ENCODE data around the gene RAMP1. TPM values are rescaled to one million over a fixed set of nuclear protein-coding genes. Genes with fewer than 3 reads are reported as not detected.

RAMP1 gene
- polyA plus RNA-seq, 1 donor from 2014 or later: 25.5 TPM

DNA sequence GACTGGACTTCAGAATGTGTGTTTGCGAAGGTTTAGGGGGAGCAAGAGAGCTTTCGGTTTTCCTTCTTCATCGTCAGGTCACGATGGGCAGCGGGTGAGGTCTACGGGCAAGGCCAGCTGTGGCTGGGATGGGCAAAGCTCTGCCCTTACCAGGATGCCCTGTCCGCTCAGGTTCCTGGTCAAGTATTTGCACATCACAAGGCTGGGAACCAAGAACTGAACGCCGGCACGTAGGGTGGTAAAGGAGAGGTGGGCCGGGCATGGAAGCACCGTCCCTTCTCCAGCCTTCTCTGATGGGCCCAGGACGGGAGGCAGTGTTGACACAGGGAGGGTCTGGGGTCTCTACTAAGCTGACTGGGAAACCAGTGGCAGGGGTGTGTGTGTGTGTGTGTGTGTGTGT lies 56.9 kb downstream of the RAMP1 start:
- no peak overlapping the region for H2AFZ ChIP-seq (ENCODE audit: low read depth, low read length)
- no peak overlapping the region for H3K4me3 ChIP-seq (ENCODE audit: low read length)
- H3K36me3 ChIP-seq (ENCODE audit: insufficient read depth, low read length): no peaks in the 10 kb centered on the region
- H3K79me2 ChIP-seq (replicated peaks; ENCODE audit: insufficient read depth, low read length): no peaks in the 10 kb centered on the region
- no peak overlapping the region for H3K27ac ChIP-seq (ENCODE audit: low read length)
- H3K4me2 ChIP-seq (ENCODE audit: low read length): no peak overlapping the region
- no peaks in the 10 kb centered on the region for H3K9me3 ChIP-seq (ENCODE audit: low read length)
- H3K27me3 ChIP-seq (ENCODE audit: insufficient read depth, low read depth, low read length): no peaks in the 10 kb centered on the region
- H4K20me1 ChIP-seq (ENCODE audit: insufficient read depth): no peaks in the 10 kb centered on the region
- no peak for TF ChIP-seq TAF1 (IDR thresholded peaks at IDR 0.05; ENCODE audit: low read depth)
- H3K9me2 ChIP-seq (ENCODE audit: insufficient read depth, low read length): no peaks in the 10 kb centered on the region
- H3K9ac ChIP-seq (ENCODE audit: low read length): no peak overlapping the region
- no peaks in the 10 kb centered on the region for H3F3A ChIP-seq (ENCODE audit: insufficient read depth, low read length, poor library complexity, severe bottlenecking)

DNA sequence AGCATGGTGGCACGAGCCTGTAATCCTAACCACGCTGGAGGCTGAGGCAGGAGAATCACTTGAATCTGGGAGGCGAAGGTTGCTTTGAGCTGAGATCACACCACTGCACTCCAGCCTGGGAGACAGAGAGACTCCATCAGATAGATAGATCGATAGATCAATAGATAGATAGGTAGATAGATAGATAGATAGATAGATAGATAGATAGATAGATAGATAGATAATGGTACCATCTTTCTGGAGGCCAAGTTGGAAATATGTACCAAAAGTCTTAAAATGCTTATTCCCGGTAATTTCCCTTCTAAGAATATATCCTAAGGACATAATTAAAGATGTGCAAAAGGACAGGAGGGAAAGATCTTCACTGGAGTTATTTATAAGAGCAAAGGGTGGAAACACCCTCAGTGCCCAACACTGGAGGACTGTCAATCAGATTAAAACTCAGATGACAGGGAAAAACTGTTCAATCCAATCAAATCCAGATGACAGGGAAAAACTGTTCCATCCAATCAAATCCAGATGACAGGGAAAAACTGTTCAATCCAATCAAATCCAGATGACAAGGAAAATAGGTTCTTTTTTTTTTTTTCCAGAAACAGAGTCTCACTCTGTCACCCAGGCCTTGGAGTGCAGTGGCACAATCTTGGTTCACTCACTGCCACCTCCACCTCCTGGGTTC lies 58.4 kb downstream of the RAMP1 start:
- H3K9me2 ChIP-seq (ENCODE audit: insufficient read depth, low read length): no peaks in the 10 kb centered on the region
- no peak overlapping the region for H3K4me3 ChIP-seq (ENCODE audit: low read length)
- no peak overlapping the region for H3K4me2 ChIP-seq (ENCODE audit: low read length)
- H3K9me3 ChIP-seq (ENCODE audit: low read length): no peaks in the 10 kb centered on the region
- H3K79me2 ChIP-seq (replicated peaks; ENCODE audit: insufficient read depth, low read length): no peaks in the 10 kb centered on the region
- no peaks in the 10 kb centered on the region for H3K36me3 ChIP-seq (ENCODE audit: insufficient read depth, low read length)
- H3K27ac ChIP-seq (ENCODE audit: low read length): no peak overlapping the region
- no peak overlapping the region for H2AFZ ChIP-seq (ENCODE audit: low read depth, low read length)
- TF ChIP-seq, protein P1, sequence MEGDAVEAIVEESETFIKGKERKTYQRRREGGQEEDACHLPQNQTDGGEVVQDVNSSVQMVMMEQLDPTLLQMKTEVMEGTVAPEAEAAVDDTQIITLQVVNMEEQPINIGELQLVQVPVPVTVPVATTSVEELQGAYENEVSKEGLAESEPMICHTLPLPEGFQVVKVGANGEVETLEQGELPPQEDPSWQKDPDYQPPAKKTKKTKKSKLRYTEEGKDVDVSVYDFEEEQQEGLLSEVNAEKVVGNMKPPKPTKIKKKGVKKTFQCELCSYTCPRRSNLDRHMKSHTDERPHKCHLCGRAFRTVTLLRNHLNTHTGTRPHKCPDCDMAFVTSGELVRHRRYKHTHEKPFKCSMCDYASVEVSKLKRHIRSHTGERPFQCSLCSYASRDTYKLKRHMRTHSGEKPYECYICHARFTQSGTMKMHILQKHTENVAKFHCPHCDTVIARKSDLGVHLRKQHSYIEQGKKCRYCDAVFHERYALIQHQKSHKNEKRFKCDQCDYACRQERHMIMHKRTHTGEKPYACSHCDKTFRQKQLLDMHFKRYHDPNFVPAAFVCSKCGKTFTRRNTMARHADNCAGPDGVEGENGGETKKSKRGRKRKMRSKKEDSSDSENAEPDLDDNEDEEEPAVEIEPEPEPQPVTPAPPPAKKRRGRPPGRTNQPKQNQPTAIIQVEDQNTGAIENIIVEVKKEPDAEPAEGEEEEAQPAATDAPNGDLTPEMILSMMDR (IDR thresholded peaks at IDR 0.05; ENCODE audit: poor library complexity, severe bottlenecking): no peak
- no peak for TF ChIP-seq SMC3 (conservative IDR thresholded peaks at IDR 0.05; ENCODE audit: poor library complexity)
- TF ChIP-seq, protein P2, sequence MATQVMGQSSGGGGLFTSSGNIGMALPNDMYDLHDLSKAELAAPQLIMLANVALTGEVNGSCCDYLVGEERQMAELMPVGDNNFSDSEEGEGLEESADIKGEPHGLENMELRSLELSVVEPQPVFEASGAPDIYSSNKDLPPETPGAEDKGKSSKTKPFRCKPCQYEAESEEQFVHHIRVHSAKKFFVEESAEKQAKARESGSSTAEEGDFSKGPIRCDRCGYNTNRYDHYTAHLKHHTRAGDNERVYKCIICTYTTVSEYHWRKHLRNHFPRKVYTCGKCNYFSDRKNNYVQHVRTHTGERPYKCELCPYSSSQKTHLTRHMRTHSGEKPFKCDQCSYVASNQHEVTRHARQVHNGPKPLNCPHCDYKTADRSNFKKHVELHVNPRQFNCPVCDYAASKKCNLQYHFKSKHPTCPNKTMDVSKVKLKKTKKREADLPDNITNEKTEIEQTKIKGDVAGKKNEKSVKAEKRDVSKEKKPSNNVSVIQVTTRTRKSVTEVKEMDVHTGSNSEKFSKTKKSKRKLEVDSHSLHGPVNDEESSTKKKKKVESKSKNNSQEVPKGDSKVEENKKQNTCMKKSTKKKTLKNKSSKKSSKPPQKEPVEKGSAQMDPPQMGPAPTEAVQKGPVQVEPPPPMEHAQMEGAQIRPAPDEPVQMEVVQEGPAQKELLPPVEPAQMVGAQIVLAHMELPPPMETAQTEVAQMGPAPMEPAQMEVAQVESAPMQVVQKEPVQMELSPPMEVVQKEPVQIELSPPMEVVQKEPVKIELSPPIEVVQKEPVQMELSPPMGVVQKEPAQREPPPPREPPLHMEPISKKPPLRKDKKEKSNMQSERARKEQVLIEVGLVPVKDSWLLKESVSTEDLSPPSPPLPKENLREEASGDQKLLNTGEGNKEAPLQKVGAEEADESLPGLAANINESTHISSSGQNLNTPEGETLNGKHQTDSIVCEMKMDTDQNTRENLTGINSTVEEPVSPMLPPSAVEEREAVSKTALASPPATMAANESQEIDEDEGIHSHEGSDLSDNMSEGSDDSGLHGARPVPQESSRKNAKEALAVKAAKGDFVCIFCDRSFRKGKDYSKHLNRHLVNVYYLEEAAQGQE (IDR thresholded peaks at IDR 0.05; ENCODE audit: borderline replicate concordance): no peak
- no peak for TF ChIP-seq POLR2AphosphoS5 (IDR thresholded peaks at IDR 0.05)
- no peak for TF ChIP-seq TAF1 (IDR thresholded peaks at IDR 0.05; ENCODE audit: low read depth)
- no peak for TF ChIP-seq EP300 (conservative IDR thresholded peaks at IDR 0.05; ENCODE audit: poor library complexity, severe bottlenecking)
- no peaks in the 10 kb centered on the region for H3F3A ChIP-seq (ENCODE audit: insufficient read depth, low read length, poor library complexity, severe bottlenecking)
- H3K9ac ChIP-seq (ENCODE audit: low read length): no peak overlapping the region
- no peaks in the 10 kb centered on the region for H3K27me3 ChIP-seq (ENCODE audit: insufficient read depth, low read depth, low read length)
- no peaks in the 10 kb centered on the region for H4K20me1 ChIP-seq (ENCODE audit: insufficient read depth)

DNA sequence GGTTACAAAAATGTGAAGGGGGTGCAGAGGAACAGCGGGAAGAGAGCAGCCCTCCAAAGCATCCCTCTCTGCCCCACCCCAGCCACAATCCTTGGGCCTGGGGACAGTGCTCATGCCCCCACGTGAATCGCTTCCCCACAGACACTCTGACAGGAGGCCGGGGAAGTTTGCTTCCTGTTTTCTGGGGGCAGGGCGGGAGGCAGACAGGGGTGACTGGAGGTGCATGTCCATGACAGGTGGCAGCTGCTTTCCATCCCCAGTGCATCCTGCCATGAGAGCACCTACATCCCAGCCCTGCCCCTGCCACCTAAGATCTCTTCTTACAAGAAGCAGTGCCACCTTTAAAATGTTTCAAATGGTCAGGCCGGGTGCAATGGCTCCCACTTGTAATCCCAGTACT lies 60.2 kb downstream of the RAMP1 start:
- H3K27me3 ChIP-seq (ENCODE audit: insufficient read depth, low read depth, low read length): no peaks in the 10 kb centered on the region
- TF ChIP-seq TAF1 (IDR thresholded peaks at IDR 0.05; ENCODE audit: low read depth) (no peak), RAD21 (conservative IDR thresholded peaks at IDR 0.05) (no peak), POLR2AphosphoS5 (IDR thresholded peaks at IDR 0.05) (no peak), EZH2 (IDR thresholded peaks at IDR 0.05; ENCODE audit: borderline replicate concordance, insufficient read depth, low read length, poor library complexity, severe bottlenecking) (no peak), EP300 (conservative IDR thresholded peaks at IDR 0.05; ENCODE audit: poor library complexity, severe bottlenecking) (no peak), MXI1 (conservative IDR thresholded peaks at IDR 0.05; ENCODE audit: poor library complexity, severe bottlenecking) (no peak), SMC3 (conservative IDR thresholded peaks at IDR 0.05; ENCODE audit: poor library complexity) (no peak)
- TF ChIP-seq, protein P2 (IDR thresholded peaks at IDR 0.05; ENCODE audit: borderline replicate concordance): no peak
- TF ChIP-seq, protein P1 (IDR thresholded peaks at IDR 0.05; ENCODE audit: poor library complexity, severe bottlenecking): no peak
- H3K9ac ChIP-seq (ENCODE audit: low read length): no peak overlapping the region
- H2AFZ ChIP-seq (ENCODE audit: low read depth, low read length): no peak overlapping the region
- H3F3A ChIP-seq (ENCODE audit: insufficient read depth, low read length, poor library complexity, severe bottlenecking): no peaks in the 10 kb centered on the region
- no peak overlapping the region for H3K4me3 ChIP-seq (ENCODE audit: low read length)
- H3K79me2 ChIP-seq (replicated peaks; ENCODE audit: insufficient read depth, low read length): no peaks in the 10 kb centered on the region
- H3K9me3 ChIP-seq (ENCODE audit: low read length): no peaks in the 10 kb centered on the region
- no peaks in the 10 kb centered on the region for H3K9me2 ChIP-seq (ENCODE audit: insufficient read depth, low read length)
- no peak overlapping the region for H3K4me2 ChIP-seq (ENCODE audit: low read length)
- no peak overlapping the region for H3K27ac ChIP-seq (ENCODE audit: low read length)
- no peaks in the 10 kb centered on the region for H3K36me3 ChIP-seq (ENCODE audit: insufficient read depth, low read length)
- H4K20me1 ChIP-seq (ENCODE audit: insufficient read depth): no peaks in the 10 kb centered on the region
